ENCODE measurements around the gene IDH3B. TPM values are rescaled to one million over a fixed set of nuclear protein-coding genes. Genes with fewer than 3 reads are reported as not detected.
A peak's percentile ranks its signal among the peaks of the same experiment; 100 is the strongest.

IDH3B gene
- total RNA-seq, 6 experiments from 2014 or later = 37.6 to 78.1 (median 43.6) TPM

GRCh38 chr20:2692036-2692885, 28.2 kb upstream of the IDH3B start, which contains the start of gene EBF4:
Gene EBF4 (plus strand): TSS chr20:2692780. CDS start chr20:2693646, 866 bp downstream.
- intact Hi-C loops (cut with DNase I) = no loop called here
- Histone ChIP-seq H3K9me3 (no peaks in the 10 kb centered on the region), H3K27me3 (peaks cover 0 to 16% of the 10 kb centered on the region in 2 donors), H3K36me3 (no peaks in the 10 kb centered on the region), H3K4me3 (peak within 1 kb of the TSS; percentile 33 to 47 (median 34)), H3K4me1 (peaks cover 0 to 5% (median 0%) of the 10 kb centered on the region in 4 donors), H3K27ac (peak within 1 kb of the TSS in 2 of 3 donors; percentile 15 to 33)
- DNase-seq (peak in 1 of 3 donors; percentile 55), ATAC-seq (peak; percentile 29 to 56 (median 45))
- TF ChIP-seq POLR2A (IDR thresholded peaks at IDR 0.05) (no peak), CTCF (IDR thresholded peaks at IDR 0.05) (no peak)
- WGBS (ENCODE audit: insufficient coverage, low coverage, low lambda C conversion rate, missing lambda C conversion rate) = 8% methylated on average over 20 of the region's 106 CpGs

GRCh38 chr20:2691663-2692035, 27.6 kb upstream of the IDH3B start:
- WGBS (ENCODE audit: insufficient coverage, low coverage, low lambda C conversion rate, missing lambda C conversion rate) = 61% methylated on average over 10 of the region's 10 CpGs
- Histone ChIP-seq H3K27ac (peak overlapping the region in 1 of 3 donors; percentile 15), H3K4me3 (no peak overlapping the region), H3K36me3 (no peaks in the 10 kb centered on the region), H3K9me3 (no peaks in the 10 kb centered on the region), H3K27me3 (peaks cover 0 to 16% of the 10 kb centered on the region in 2 donors), H3K4me1 (peaks cover 0 to 5% (median 0%) of the 10 kb centered on the region in 4 donors)
- intact Hi-C loops (cut with DNase I) = no loop called here
- no peak for TF ChIP-seq POLR2A (IDR thresholded peaks at IDR 0.05)
- no peak for TF ChIP-seq CTCF (IDR thresholded peaks at IDR 0.05)
- DNase-seq (no peak), ATAC-seq (no peak)

- no peak overlapping the region for H3K27ac ChIP-seq
- ATAC-seq (no peak), DNase-seq (no peak)
- no peaks in the 10 kb centered on the region for H3K9me3 ChIP-seq
- no peaks in the 10 kb centered on the region for H3K36me3 ChIP-seq
- intact Hi-C loops (cut with DNase I) = no loop called here
- no peak overlapping the region for H3K4me3 ChIP-seq
- TF ChIP-seq POLR2A (IDR thresholded peaks at IDR 0.05) (no peak), CTCF (IDR thresholded peaks at IDR 0.05) (no peak)
- H3K4me1 ChIP-seq = peaks cover 0 to 5% (median 0%) of the 10 kb centered on the region in 4 donors
- 72% methylated on average over 8 of the region's 8 CpGs for WGBS (ENCODE audit: insufficient coverage, low coverage, low lambda C conversion rate, missing lambda C conversion rate)
- peaks cover 0 to 16% of the 10 kb centered on the region in 2 donors for H3K27me3 ChIP-seq
Measured at GRCh38 chr20:2691127-2691526, 27.1 kb upstream of the IDH3B start.

GRCh38 chr20:2690718-2691117, 26.7 kb upstream of the IDH3B start:
- no peaks in the 10 kb centered on the region for H3K36me3 ChIP-seq
- no peak overlapping the region for H3K27ac ChIP-seq
- H3K9me3 ChIP-seq = no peaks in the 10 kb centered on the region
- H3K27me3 ChIP-seq = peaks cover 0 to 16% of the 10 kb centered on the region in 2 donors
- TF ChIP-seq CTCF (IDR thresholded peaks at IDR 0.05) (no peak), POLR2A (IDR thresholded peaks at IDR 0.05) (no peak)
- H3K4me3 ChIP-seq = no peak overlapping the region
- peaks cover 0 to 5% (median 0%) of the 10 kb centered on the region in 4 donors for H3K4me1 ChIP-seq
- intact Hi-C loops (cut with DNase I) = no loop called here
- DNase-seq = no peak
- no peak for ATAC-seq
- WGBS (ENCODE audit: insufficient coverage, low coverage, low lambda C conversion rate, missing lambda C conversion rate) = 62% methylated on average over 6 of the region's 6 CpGs
